Stimulated activated CD4-positive, alpha-beta T cell treated with anti-CD3 and anti-CD28 coated beads, Interleukin-1b, Interleukin-23, amount 100 ng/mL, for 24 hours (primary cell): Measurements from ENCODE around the gene TREX2.

Experiments
- DNase-seq, 4 experiments: peaks; one replicate each; pipeline ENCODE4 v3.0.0-alpha.2; 2020; ENCODE audit warnings: low read depth in 4 of 4, low spot score in 1 of 4

Gene TREX2

DNA sequence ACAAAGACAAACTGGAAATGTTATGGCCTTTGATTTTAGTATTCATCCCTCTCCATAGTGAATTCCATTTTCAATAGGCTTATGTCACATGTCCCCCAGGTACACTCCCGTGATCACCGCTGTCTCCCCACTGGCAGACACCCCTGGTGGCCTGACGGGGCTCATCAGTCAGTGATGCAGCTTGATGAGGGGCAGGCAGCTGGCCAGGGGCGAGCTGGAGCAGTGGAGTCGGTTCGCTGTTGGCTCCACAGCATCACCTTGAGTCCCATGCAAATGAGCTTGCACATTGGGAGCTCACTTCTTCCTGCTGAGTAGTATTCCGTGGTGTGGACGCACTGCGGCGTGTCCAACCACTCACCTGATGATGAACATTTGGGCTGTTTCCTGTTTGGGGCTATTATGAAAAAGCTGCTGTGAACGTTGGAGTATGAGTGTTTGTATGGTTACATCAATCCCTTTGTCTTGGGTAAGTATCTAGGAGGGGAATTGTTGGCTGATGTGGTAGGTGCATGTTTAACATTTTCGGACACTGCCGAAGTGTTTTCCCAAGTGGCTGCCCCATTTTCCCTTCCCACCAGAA lies 5.2 kb downstream of the TREX2 start:
- DNase-seq = no peak

DNA sequence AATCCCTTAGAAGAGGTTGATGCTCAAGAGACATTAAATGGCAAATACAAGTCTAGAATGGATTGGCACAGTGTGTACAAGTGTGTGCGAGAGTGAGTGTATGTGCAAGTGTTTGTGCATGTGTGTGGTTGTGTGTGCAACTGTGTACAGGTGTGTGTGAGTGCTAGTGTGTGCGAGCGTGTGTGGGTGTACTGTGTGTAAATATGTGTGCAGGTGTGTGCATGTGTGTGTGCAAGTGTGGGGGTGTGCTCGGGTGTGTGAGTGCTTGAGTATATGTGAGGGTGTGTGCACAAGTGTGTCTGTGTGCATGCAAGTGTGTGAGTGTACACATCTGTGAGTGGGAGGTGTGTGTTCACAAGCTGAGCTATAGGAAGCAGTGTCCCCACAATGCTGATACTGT lies 5.9 kb downstream of the TREX2 start:
- no peak for DNase-seq

- no peak for DNase-seq
Measured at GRCh38 chrX:153438532-153438931, 7.3 kb downstream of the TREX2 start.

- no peak for DNase-seq
Measured at GRCh38 chrX:153435845-153436244, 10.0 kb downstream of the TREX2 start.

DNA sequence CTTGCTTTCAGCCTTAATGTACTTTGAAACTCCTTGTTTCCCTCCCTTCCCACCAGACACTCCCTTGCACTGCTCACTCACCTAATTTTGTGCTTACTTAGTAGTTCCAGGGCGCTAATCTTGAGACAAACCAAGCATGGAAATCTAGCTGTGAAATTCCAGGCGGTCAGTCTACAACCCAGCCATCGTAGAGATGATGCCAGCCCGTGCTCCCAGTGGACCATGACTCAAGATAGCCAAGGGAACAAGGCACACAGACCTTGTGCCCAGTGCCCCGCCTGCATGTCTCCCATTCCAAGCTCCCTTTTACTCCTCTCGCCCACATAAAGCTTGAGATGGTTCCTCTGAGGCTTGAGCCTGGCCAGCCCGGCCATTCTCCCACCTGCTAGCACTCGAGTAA lies 11.1 kb downstream of the TREX2 start:
- DNase-seq = no peak

DNA sequence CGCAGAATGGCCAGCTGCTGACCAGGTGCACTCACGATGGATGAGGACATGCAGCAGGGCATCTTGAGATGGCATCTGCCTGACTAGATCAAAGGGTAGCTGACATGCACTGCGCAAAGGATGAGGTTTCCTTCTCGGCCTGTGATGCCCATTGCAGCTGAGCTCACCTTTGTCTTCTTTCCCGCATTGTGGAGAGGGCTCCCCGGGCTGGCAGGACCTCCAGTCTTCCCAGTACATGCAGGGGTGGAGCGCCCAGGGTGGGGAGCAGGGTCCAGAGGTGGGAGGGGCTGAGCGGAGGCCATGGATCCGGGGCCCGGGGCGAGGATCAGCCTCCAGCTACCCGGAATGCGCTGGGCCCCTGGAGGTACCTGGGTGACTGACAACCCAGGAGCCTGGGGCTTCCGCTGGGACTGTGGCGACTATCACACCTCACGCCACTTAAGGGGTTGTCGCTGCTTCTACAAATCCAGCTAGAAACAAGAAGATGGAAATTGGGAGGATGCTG lies 12.0 kb downstream of the TREX2 start:
- DNase-seq = no peak

- DNase-seq = no peak
Measured at GRCh38 chrX:153433161-153433680, 12.6 kb downstream of the TREX2 start.

DNA sequence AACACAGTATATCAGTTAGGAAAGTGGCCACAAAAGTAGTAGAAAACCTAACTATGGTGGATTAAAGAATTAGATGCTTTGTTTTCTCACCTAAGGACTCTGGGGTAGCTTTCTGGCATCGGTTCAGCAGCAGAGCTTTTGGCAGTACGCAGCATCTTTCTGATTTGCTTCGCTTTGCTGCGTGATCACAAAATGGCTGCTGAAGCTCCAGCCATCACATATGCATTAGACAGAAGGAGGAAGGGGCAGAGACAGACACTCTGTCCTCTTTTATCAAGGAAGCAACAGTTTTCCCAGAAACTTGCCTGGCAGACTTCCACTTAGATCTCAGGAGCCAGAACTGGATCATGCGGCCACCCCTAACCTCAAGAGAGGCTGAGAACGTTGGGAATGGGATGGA lies 15.1 kb downstream of the TREX2 start:
- DNase-seq = no peak

DNA sequence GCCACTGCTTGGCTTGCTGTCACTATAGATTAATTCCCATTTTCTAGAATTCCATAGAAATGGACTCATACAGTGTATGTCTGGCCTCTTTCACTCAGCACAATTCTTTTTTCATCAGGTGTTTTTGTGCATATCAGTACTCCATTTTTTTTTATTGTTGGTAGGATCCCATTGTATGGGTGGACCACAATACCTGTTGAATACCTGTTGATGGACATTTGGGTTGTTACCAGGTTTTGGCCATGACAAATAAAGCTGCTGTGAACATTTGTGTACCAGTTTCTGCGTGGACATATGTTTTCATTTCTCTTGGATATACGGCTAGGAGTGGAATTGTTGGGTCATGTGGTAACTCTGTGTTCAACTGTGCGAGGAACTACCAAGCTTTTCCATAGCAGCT lies 19.7 kb downstream of the TREX2 start:
- no peak for DNase-seq

DNA sequence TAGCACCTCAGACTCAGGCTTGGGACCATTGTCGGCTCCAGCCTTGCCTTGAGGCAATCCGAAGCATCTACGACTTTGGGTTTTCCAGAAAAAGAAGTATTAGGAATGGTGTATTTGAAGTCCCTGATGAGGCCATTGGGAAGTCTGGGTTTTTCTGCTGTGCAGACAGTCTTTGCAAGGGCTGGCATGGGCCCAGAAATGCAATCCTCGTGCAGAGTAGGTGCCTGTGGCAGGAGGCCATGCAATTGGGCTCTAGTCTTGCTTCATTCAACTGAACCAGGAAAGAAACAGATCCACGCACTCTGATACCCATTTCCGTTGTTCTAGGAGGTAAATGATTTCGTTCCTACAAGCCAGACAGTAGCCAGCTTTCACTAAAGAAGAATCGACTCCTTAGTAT lies 22.2 kb downstream of the TREX2 start:
- DNase-seq = no peak

DNA sequence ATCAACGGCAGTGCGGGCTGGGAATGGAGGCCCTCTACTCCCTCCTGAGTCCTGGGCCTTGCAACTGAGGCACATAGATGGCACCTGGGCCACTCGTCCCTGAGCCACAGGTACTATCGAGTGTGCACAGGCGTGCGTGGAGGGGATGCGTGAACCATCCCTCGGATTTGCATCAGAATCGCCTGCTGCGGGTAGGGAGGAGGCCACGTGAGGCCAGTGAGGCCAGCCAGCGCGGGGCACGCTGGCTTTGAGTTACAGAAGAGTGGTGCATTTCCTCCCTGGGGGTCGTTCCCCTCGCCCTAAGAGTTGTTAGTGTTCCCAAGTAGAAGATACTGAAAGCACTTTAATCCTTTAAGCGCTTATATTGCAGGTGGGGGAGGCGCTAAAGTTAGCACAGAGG lies 24.0 kb downstream of the TREX2 start:
- DNase-seq = no peak

- DNase-seq = no peak
Measured at GRCh38 chrX:153420851-153421599, 24.8 kb downstream of the TREX2 start.

DNA sequence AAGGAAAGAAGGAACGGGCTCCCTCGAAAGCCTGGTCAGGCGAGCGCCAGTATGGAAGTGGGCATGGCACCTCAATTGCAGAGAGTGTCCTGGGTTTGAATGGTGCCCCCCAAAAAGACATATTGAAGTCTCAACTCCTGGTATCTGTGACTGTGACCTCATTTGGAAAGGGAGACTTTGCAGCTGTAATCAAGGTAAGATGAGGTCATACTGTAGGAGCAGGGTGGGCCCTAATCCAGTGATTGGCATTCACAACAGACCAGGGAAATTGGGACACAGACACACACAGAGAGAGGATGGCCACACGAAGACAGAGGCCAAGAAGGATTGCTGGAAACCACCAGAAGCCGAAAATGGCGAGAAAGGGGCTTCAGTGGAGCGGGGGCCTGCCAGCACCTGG lies 28.2 kb downstream of the TREX2 start:
- DNase-seq = no peak

DNA sequence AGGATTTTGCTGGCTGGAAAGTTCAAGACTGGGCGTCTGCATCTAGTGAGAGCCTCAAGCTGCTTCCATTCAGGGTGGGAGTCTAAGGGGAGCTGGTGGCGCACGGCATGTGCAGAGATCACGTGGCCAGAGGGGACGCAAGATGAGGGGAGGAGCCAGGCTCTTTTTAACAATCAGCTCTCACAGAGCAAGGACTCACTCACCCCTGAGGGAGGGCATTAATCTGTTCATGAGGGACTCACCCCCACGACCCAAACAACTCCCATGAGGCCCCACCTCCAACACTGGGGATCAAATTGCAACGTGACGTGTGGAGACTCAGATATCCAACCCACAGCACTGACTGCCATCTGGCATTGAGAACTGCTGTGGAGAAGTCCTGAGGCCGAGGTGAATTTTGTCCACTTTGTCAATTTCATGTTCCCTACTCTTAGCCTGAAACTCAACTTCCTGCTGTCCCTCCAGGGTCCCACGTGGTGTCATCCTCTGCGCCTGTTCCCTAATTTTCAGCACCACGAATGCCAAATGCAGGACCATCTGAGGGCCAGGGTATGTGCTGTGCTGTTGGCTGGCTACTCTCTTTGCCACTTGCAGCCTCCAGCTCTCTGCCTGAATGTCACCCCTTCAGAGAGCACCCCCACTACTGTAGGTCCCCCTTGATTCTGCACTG lies 28.9 kb downstream of the TREX2 start:
- no peak for DNase-seq

DNA sequence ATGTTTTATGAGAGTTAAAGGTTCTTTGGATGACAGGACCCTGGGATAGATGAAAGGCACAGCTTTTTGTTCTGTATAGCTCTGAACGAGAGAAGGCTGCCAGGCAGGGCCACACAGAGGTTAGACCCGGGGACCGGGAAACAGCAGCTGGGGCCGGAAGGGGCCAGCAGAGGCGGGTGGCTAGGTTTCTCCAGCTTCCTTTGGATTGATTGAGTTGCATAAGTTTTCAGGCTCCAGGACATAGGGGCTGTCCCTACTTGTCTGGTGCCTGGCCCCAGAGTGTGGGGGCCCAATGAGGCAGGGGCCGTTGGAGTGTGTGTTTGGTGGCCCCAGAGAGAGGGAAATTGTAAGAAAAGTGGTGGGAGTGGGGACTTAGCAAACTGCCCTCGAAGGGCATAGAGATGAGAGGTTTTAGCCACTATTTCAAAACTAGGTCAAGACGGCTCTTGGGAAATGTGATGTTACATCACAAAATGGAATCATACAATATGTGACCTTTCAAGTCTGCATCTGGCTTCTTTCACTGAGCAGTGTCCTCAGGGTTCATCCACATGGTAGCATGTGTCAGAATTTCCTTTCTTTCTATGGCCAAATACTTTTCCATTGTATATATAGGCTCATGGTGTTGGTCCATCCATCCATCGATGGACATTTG lies 30.9 kb downstream of the TREX2 start:
- DNase-seq = no peak

DNA sequence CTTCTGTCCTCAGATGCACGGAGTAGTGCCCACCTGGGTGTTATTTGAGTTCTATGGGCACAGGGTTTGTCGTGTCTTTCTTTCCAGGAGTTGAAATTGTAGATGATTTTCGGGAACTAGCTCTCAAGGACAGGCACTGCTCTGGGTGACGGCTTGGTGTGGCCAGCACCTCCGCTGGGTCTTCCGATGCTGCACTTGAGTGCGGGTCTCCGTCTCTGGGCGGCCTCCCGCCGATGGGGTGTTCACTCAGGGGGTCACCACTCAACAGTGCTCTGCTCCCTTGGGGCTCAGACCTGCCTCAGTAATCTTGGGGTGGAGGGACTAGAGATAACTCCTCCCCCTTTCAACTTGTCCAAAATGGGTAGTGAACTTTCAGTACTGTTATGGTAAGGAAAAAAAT lies 32.1 kb downstream of the TREX2 start:
- no peak for DNase-seq

DNA sequence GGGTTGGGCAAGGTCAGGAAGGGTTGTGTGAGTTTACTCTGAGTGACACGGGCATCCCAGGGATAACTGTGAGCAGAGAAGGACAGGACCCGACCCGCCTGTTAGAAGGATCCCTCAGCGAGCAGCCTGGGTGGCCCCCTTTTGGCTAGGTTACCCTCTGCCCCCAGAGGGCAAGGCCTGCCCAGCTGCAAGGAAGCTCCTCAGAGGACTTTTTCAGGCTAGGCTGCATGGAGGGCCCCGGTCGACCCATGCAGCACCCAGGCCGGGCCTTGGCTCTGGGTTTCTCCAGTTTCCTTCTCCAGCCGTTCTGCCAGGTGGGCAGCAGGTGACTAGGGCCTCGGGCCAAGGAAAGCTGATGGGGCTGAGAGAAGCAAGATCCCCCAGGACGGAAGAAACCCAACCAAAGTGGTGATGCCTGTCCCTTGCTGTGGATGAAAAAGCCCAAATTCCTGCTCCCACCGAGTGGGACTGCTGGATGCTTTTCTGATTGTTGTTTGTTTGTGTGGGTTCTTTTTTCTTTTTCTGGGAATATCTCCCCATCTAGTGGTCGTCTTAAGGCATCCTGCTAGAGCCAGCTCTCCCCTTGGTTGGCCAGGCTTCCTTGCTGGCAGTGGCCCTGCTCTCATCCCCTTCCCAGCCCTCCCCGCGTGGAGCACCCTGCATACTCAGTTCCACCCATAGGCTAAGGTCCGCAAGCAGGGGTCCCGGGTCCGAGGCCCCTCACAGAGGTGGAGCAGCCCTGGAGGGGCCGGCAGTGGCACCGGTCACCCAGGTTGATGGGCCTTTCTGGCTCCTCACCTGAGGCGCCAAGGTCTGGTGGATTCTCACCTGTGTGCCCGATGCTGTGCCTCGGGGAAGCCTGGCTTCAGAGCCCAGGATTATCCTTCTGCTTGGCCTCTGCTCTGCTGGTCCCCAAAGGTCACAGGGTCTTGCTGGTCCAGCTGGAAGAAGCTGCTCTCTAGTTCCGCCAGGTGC lies 32.8 kb downstream of the TREX2 start:
- DNase-seq = no peak

DNA sequence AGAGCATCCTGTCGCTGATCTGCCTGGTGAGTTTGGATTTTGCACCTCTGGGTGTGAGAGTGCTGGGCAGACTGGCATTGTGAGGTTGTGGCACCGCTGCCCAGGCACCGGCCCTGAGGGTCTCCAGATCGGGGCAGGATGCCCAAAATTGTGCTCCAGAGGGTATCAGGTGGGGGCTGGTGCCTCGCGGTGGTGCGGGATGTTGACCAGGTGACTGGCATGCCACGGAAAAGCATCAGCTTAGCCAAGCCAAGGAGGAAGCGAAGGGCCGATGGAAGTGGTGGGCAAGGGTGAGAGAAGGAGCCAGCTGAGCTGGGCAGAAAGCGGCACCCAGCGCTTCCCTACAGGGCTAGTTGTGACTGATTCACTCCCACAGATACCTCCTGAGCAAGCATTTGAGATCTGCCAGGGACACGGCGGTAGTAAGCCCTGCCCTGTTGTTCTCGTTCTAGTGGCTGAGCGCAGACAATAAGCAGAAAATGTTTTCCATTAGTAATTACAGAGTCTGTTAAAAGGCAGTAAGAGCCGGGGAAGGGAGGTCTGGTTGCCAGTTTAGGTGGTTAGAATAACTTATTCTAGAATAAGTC lies 33.8 kb downstream of the TREX2 start:
- DNase-seq = no peak

- peak in 2 of 4 experiments; percentile 11 for DNase-seq
Measured at GRCh38 chrX:153411255-153411987, 34.4 kb downstream of the TREX2 start, which contains the start of gene ZFP92. Gene ZFP92, plus strand, starts transcription at chrX:153411472. Its CDS starts 6,851 bp downstream, at chrX:153418323.
